Lower lobe of right lung (tissue), 2 donors: ENCODE data around the gene RASA3. TPM values are rescaled to one million over a fixed set of nuclear protein-coding genes. Genes with fewer than 3 reads are reported as not detected.
"Not testable (repeated sequence)": the region's sequence is repeated elsewhere in the genome, so short reads cannot be mapped to it uniquely, and the experiment has no call there.

Source experiments
- ATAC-seq, 2 donors: fragments of 200-7000 bp; cut with Tn5 transposase; one replicate each; pipeline ENCODE4 v1.9.1; 2020 to 2022; ENCODE audit warnings: mild to moderate bottlenecking in 2 of 2, moderate library complexity in 2 of 2
- DNase-seq: peaks from one replicate; pipeline ENCODE4 v3.0.0-alpha.2; 2020
- H3K27ac ChIP-seq: fragments of 200-600 bp; one replicate; pipeline ENCODE4 v1.8.0; 2022
- H3K27me3 ChIP-seq: fragments of 200-600 bp; one replicate; pipeline ENCODE4 v1.8.0; 2022; ENCODE audit warnings: low read depth
- H3K36me3 ChIP-seq: fragments of 200-600 bp; one replicate; pipeline ENCODE4 v1.8.0; 2022; ENCODE audit warnings: mild to moderate bottlenecking
- H3K4me1 ChIP-seq: fragments of 200-600 bp; one replicate; pipeline ENCODE4 v1.8.0; 2022
- H3K4me3 ChIP-seq: fragments of 200-600 bp; one replicate; pipeline ENCODE4 v1.8.0; 2022; ENCODE audit warnings: mild to moderate bottlenecking
- H3K9me3 ChIP-seq: fragments of 200-600 bp; one replicate; pipeline ENCODE4 v1.8.0; 2022
- intact Hi-C: fragments of 100-400 bp; cut with DNase I; formaldehyde crosslinking; loops from one replicate; pipeline ENCODE4 v1.11.0; 2022
- total RNA-seq: library from RNA; stranded (reverse); fragmentation: NEBNext Ultra II Directional; extraction: Animal tissue kit (Norgen Biotek cat#: 25700); gene quantifications from one replicate; pipeline ENCODE4 v1.2.1, GENCODE V29; 2021
- TF ChIP-seq, protein P1 (sequence below): fragments of 200-600 bp; IDR thresholded peaks from one replicate; pipeline ENCODE4 v1.8.0; 2022; ENCODE audit warnings: antibody characterized with exemption, mild to moderate bottlenecking
- donor health status: DM: no; HTN: yes; CAD: no; lungs with severe emphysema.

RASA3 gene
- total RNA-seq, 1 donor from 2014 or later: 19.1 TPM

DNA sequence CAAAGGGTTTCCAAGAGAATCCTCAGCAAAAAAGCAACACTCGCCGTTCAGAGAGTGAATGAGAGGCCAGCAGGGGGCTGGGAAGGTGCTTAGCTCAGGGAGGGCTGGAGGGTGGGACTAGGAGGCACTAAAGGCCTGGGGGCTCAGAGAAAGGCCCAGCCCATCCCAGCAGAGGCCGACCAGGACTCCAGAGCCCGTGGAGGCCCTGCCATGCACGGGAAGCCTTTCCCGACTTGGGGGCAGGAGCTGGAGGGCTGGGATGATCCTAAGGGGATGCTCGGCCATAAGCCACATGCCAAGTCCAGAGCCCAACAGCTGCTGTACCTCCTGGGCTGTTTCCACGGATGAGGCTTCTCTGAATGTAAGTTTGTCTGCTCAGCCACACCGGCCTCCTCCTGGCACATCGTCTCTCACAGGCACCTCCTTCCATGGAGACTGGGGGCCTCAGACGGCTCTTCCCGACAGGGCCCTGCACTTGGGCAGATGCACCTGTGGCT is 19.5 kb downstream of the RASA3 start:
- Histone ChIP-seq H3K27me3 (no peaks in the 10 kb centered on the region), H3K4me3 (no peak overlapping the region), H3K36me3 (no peaks in the 10 kb centered on the region), H3K9me3 (no peaks in the 10 kb centered on the region), H3K27ac (no peak overlapping the region), H3K4me1 (peaks cover 38% of the 10 kb centered on the region)
- TF ChIP-seq, protein P1, sequence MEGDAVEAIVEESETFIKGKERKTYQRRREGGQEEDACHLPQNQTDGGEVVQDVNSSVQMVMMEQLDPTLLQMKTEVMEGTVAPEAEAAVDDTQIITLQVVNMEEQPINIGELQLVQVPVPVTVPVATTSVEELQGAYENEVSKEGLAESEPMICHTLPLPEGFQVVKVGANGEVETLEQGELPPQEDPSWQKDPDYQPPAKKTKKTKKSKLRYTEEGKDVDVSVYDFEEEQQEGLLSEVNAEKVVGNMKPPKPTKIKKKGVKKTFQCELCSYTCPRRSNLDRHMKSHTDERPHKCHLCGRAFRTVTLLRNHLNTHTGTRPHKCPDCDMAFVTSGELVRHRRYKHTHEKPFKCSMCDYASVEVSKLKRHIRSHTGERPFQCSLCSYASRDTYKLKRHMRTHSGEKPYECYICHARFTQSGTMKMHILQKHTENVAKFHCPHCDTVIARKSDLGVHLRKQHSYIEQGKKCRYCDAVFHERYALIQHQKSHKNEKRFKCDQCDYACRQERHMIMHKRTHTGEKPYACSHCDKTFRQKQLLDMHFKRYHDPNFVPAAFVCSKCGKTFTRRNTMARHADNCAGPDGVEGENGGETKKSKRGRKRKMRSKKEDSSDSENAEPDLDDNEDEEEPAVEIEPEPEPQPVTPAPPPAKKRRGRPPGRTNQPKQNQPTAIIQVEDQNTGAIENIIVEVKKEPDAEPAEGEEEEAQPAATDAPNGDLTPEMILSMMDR: no peak
- intact Hi-C loops: no loop called here
- ATAC-seq: no peak
- no peak for DNase-seq

DNA sequence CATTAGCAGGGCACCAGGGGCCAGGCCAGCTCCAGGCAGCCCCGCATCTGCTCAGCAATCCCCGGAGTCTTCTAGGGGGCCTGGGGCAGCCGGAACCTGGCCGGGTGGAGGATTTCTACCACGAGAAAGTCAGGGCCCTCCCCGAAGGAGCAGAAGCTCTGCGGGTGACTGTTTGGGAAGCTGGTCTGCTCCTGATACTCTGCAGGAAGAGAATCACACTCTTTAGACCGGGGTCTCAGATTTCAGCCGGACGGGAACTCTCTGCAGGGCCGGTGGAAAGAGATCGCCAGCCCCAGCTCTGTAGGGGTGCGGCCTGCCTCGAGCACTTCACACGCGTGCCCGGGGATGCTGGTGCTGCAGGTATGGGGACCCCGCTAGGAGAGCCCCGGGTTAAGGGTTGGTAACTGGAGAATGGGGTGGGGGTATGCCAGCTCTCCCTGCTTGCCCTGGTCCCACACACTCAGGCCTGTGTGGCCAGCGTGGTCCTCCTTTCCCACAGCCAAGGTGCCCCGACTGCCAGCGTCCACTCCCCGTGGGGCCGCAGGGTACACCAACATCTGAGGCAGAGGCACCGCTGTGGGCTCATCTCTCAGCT is 20.1 kb downstream of the RASA3 start:
- Histone ChIP-seq H3K27ac (no peak overlapping the region), H3K4me1 (peaks cover 41% of the 10 kb centered on the region), H3K9me3 (no peaks in the 10 kb centered on the region), H3K36me3 (no peaks in the 10 kb centered on the region), H3K4me3 (no peak overlapping the region), H3K27me3 (no peaks in the 10 kb centered on the region)
- TF ChIP-seq, protein P1: no peak
- DNase-seq (no peak), ATAC-seq (no peak)
- intact Hi-C loops: no loop called here

DNA sequence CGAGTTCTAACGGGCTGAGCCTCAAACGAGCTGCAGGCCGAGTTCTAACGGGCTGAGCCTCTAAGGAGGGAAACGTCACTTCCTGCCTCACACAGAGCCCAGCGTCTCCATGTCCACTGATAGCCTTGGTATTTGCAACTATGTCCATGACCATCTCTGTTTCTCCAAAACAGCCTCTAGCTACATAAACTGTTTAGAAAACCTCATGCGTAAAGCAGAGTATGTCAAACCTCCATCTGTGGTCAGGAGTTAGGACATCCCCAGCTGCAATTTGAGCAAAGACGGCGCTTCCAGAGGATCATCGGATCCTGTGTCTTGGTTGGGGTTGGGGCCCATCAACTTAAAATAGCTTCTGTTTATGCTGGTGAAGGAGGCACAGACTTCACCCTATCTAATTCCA is 20.8 kb downstream of the RASA3 start:
- Histone ChIP-seq H3K27me3 (no peaks in the 10 kb centered on the region), H3K27ac (no peak overlapping the region), H3K4me1 (peaks cover 46% of the 10 kb centered on the region), H3K36me3 (no peaks in the 10 kb centered on the region), H3K9me3 (no peaks in the 10 kb centered on the region), H3K4me3 (no peak overlapping the region)
- intact Hi-C loops: no loop called here
- DNase-seq (no peak), ATAC-seq (no peak)
- TF ChIP-seq, protein P1: no peak

GRCh38 chr13:114110830-114111189 is 21.6 kb downstream of the RASA3 start:
- DNase-seq, H3K27me3 ChIP-seq, intact Hi-C loops, H3K9me3 ChIP-seq, H3K4me3 ChIP-seq, H3K36me3 ChIP-seq, ATAC-seq: not testable (repeated sequence)
- peak overlapping the region; percentile 56 for H3K27ac ChIP-seq
- peaks cover 46% of the 10 kb centered on the region for H3K4me1 ChIP-seq

- Histone ChIP-seq H3K27ac (peak overlapping the region; percentile 56), H3K36me3 (no peaks in the 10 kb centered on the region), H3K27me3 (no peaks in the 10 kb centered on the region), H3K4me1 (peaks cover 46% of the 10 kb centered on the region), H3K4me3 (no peak overlapping the region), H3K9me3 (no peaks in the 10 kb centered on the region)
- peak; percentile 78 for DNase-seq
- intact Hi-C loops: no loop called here
- peak; percentile 55 to 71 for ATAC-seq
- TF ChIP-seq, protein P1: peak; percentile 26
Measured at GRCh38 chr13:114110091-114110829, 22.2 kb downstream of the RASA3 start.

DNA sequence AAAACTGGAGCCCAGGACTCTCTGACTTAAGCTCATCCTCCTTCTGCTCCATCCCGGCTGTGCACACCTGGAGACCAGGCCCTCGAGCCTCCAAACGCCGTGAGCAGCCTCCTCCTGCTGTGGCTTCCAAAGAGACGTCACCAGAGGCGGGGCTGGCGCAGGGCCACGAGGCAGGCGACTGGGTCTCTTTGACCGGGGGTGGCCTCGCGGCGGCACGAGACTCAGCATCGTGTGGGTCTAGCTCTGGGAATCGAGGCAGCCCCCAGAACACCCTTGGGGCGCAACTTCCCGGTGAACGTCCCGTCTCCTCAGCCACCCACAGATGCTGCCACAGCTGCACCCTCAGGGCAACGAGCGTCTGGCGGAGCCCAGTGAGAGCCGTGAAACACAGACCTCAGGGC is 22.8 kb downstream of the RASA3 start:
- Histone ChIP-seq H3K36me3 (no peaks in the 10 kb centered on the region), H3K9me3 (no peaks in the 10 kb centered on the region), H3K4me1 (peaks cover 40% of the 10 kb centered on the region), H3K27ac (no peak overlapping the region), H3K4me3 (no peak overlapping the region), H3K27me3 (no peaks in the 10 kb centered on the region)
- DNase-seq (peak; percentile 49), ATAC-seq (no peak)
- TF ChIP-seq, protein P1: no peak
- intact Hi-C loops: no loop called here
